ENCODE data around the gene HEPACAM2.
A peak's percentile ranks its signal among the peaks of the same experiment; 100 is the strongest.

Gene HEPACAM2

GRCh38 chr7:93226310-93226709, at the start of gene HEPACAM2:
Gene HEPACAM2, minus strand, starts transcription at chr7:93226469.
- DNase-seq (ENCODE audit: extremely low spot score), result no peak
- no peak for TF ChIP-seq SP1 (IDR thresholded peaks at IDR 0.05)
- TF ChIP-seq FOXM1 (IDR thresholded peaks at IDR 0.05; ENCODE audit: borderline replicate concordance), result no peak
- TF ChIP-seq L3MBTL2 (conservative IDR thresholded peaks at IDR 0.05), result no peak
- no peak for TF ChIP-seq SUZ12 (IDR thresholded peaks at IDR 0.05)
- TF ChIP-seq ARNT (IDR thresholded peaks at IDR 0.05), result no peak
- TF ChIP-seq FOXA1 (IDR thresholded peaks at IDR 0.05), result no peak
- no peak for TF ChIP-seq HDGF (IDR thresholded peaks at IDR 0.05; ENCODE audit: borderline replicate concordance)
- TF ChIP-seq CTBP1 (IDR thresholded peaks at IDR 0.05; ENCODE audit: borderline replicate concordance), result no peak
- no peak for TF ChIP-seq TARDBP (IDR thresholded peaks at IDR 0.05)
- no peak for TF ChIP-seq ZNF384 (IDR thresholded peaks at IDR 0.05)
- no peak for TF ChIP-seq BHLHE40 (IDR thresholded peaks at IDR 0.05; ENCODE audit: borderline replicate concordance)
- no peak for TF ChIP-seq ELF4 (IDR thresholded peaks at IDR 0.05)
- ChIA-PET CTCF (no interaction called here), POLR2A (no interaction called here)

GRCh38 chr7:93265220-93265619, 39.0 kb upstream of the HEPACAM2 start:
- ChIA-PET CTCF (interaction anchor here (0.8 kb wide), 1 partner anchor 14 kb away, joined by 3 read pairs; no protein-coding TSS in a partner anchor), POLR2A (no interaction called here)
- no peak for DNase-seq (ENCODE audit: extremely low spot score)
- TF ChIP-seq SUZ12 (IDR thresholded peaks at IDR 0.05) (no peak), ZNF384 (IDR thresholded peaks at IDR 0.05) (no peak), FOXM1 (IDR thresholded peaks at IDR 0.05; ENCODE audit: borderline replicate concordance) (no peak), CTBP1 (IDR thresholded peaks at IDR 0.05; ENCODE audit: borderline replicate concordance) (no peak), SP1 (IDR thresholded peaks at IDR 0.05) (no peak), ELF4 (IDR thresholded peaks at IDR 0.05) (no peak), NFRKB (IDR thresholded peaks at IDR 0.05) (no peak), BHLHE40 (IDR thresholded peaks at IDR 0.05; ENCODE audit: borderline replicate concordance) (no peak), PKNOX1 (IDR thresholded peaks at IDR 0.05) (no peak)

GRCh38 chr7:93262535-93262934, 36.3 kb upstream of the HEPACAM2 start:
- TF ChIP-seq BHLHE40 (IDR thresholded peaks at IDR 0.05; ENCODE audit: borderline replicate concordance), result no peak
- TF ChIP-seq ELF4 (IDR thresholded peaks at IDR 0.05), result no peak
- TF ChIP-seq CTBP1 (IDR thresholded peaks at IDR 0.05; ENCODE audit: borderline replicate concordance), result no peak
- no peak for TF ChIP-seq ARNT (IDR thresholded peaks at IDR 0.05)
- TF ChIP-seq SP1 (IDR thresholded peaks at IDR 0.05), result no peak
- no peak for TF ChIP-seq FOXA1 (IDR thresholded peaks at IDR 0.05)
- TF ChIP-seq SUZ12 (IDR thresholded peaks at IDR 0.05), result no peak
- no peak for TF ChIP-seq HDGF (IDR thresholded peaks at IDR 0.05; ENCODE audit: borderline replicate concordance)
- CTCF ChIA-PET, result no interaction called here
- no peak for DNase-seq (ENCODE audit: extremely low spot score)
- POLR2A ChIA-PET, result no interaction called here

GRCh38 chr7:93258661-93259060, 32.4 kb upstream of the HEPACAM2 start:
- ChIA-PET POLR2A (no interaction called here), CTCF (no interaction called here)
- DNase-seq (ENCODE audit: extremely low spot score), result no peak
- TF ChIP-seq SUZ12 (IDR thresholded peaks at IDR 0.05) (no peak), ZNF384 (IDR thresholded peaks at IDR 0.05) (no peak), PKNOX1 (IDR thresholded peaks at IDR 0.05) (no peak), ELF4 (IDR thresholded peaks at IDR 0.05) (no peak), FOXM1 (IDR thresholded peaks at IDR 0.05; ENCODE audit: borderline replicate concordance) (no peak), HDGF (IDR thresholded peaks at IDR 0.05; ENCODE audit: borderline replicate concordance) (no peak), L3MBTL2 (conservative IDR thresholded peaks at IDR 0.05) (no peak), SP1 (IDR thresholded peaks at IDR 0.05) (no peak), BHLHE40 (IDR thresholded peaks at IDR 0.05; ENCODE audit: borderline replicate concordance) (no peak), FOXA1 (IDR thresholded peaks at IDR 0.05) (no peak), NFRKB (IDR thresholded peaks at IDR 0.05) (no peak)

- CTCF ChIA-PET, result no interaction called here
Measured at GRCh38 chr7:93249491-93250148, 23.4 kb upstream of the HEPACAM2 start.

GRCh38 chr7:93245525-93246432, 19.5 kb upstream of the HEPACAM2 start:
- POLR2A ChIA-PET, result interaction anchor here (1.0 kb wide), 1 partner anchor 14 kb away, joined by 4 read pairs; the partner anchor contains the start of gene VPS50
- TF ChIP-seq HDGF (IDR thresholded peaks at IDR 0.05; ENCODE audit: borderline replicate concordance) (no peak), CTBP1 (IDR thresholded peaks at IDR 0.05; ENCODE audit: borderline replicate concordance) (no peak), SUZ12 (IDR thresholded peaks at IDR 0.05) (no peak), PKNOX1 (IDR thresholded peaks at IDR 0.05) (no peak), L3MBTL2 (conservative IDR thresholded peaks at IDR 0.05) (no peak), ELF4 (IDR thresholded peaks at IDR 0.05) (no peak), LEF1 (IDR thresholded peaks at IDR 0.05; ENCODE audit: borderline replicate concordance) (no peak), ARNT (IDR thresholded peaks at IDR 0.05) (no peak), BHLHE40 (IDR thresholded peaks at IDR 0.05; ENCODE audit: borderline replicate concordance) (no peak), TARDBP (IDR thresholded peaks at IDR 0.05) (no peak), SP1 (IDR thresholded peaks at IDR 0.05) (no peak)
- peak; percentile 10 for DNase-seq (ENCODE audit: extremely low spot score)
- CTCF ChIA-PET, result interaction anchor here (1.2 to 1.5 kb wide), 2 partner anchors 14 to 305 kb away, joined by 4 to 8 read pairs; partner anchors contain the start of gene VPS50

More at GRCh38 chr7:93249491-93250148, 23.4 kb upstream of the HEPACAM2 start:
- no peak for TF ChIP-seq SUZ12 (IDR thresholded peaks at IDR 0.05)
- no peak for TF ChIP-seq FOXM1 (IDR thresholded peaks at IDR 0.05; ENCODE audit: borderline replicate concordance)
- no peak for TF ChIP-seq LEF1 (IDR thresholded peaks at IDR 0.05; ENCODE audit: borderline replicate concordance)
- no peak for TF ChIP-seq BHLHE40 (IDR thresholded peaks at IDR 0.05; ENCODE audit: borderline replicate concordance)
- TF ChIP-seq CTBP1 (IDR thresholded peaks at IDR 0.05; ENCODE audit: borderline replicate concordance), result no peak
- TF ChIP-seq L3MBTL2 (conservative IDR thresholded peaks at IDR 0.05), result no peak
- no peak for TF ChIP-seq TARDBP (IDR thresholded peaks at IDR 0.05)
- TF ChIP-seq NFRKB (IDR thresholded peaks at IDR 0.05), result no peak
- POLR2A ChIA-PET, result no interaction called here
- no peak for DNase-seq (ENCODE audit: extremely low spot score)

Measured in HEK293T (cell line).